ENCODE results near the gene ART5. TPM values are rescaled to one million over a fixed set of nuclear protein-coding genes. Genes with fewer than 3 reads are reported as not detected.

Gene ART5
- total RNA-seq, 1 experiment from 2014 or later: not detected

GRCh38 chr11:3632070-3632660, 9.6 kb downstream of the ART5 start:
- H3K27ac ChIP-seq (ENCODE audit: low read depth, low read length, poor library complexity, severe bottlenecking): no peak overlapping the region
- no peaks in the 10 kb centered on the region for H3K9me3 ChIP-seq (ENCODE audit: low read depth, low read length, poor library complexity, severe bottlenecking)
- intact Hi-C loops (cut with micrococcal nuclease; ENCODE audit: unreplicated experiment): no loop called here
- no peak for DNase-seq (ENCODE audit: low spot score)
- ChIA-PET POLR2A (ENCODE audit: low non-redundant PET) (no interaction called here), CTCF (no interaction called here)
- no peak overlapping the region for H3K4me3 ChIP-seq (ENCODE audit: low read depth, low read length, poor library complexity, severe bottlenecking)
- no TSS peak for BruUV-seq (replicated peaks)
- H3K27me3 ChIP-seq (replicated peaks; ENCODE audit: insufficient read depth, low read depth, low read length, poor library complexity): no peaks in the 10 kb centered on the region
- TF ChIP-seq CTCF (conservative IDR thresholded peaks at IDR 0.05; ENCODE audit: low read depth, low read length): no peak
- TF ChIP-seq EZH2 (IDR thresholded peaks at IDR 0.05; ENCODE audit: borderline replicate concordance, low read depth, low read length, poor library complexity, severe bottlenecking): no peak
- H3K36me3 ChIP-seq (ENCODE audit: insufficient read depth, low read length, poor library complexity, severe bottlenecking): no peaks in the 10 kb centered on the region
- H3K4me1 ChIP-seq (ENCODE audit: insufficient read depth, low read length, poor library complexity, severe bottlenecking): no peaks in the 10 kb centered on the region

GRCh38 chr11:3631331-3631730, 10.5 kb downstream of the ART5 start:
- no peak overlapping the region for H3K4me3 ChIP-seq (ENCODE audit: low read depth, low read length, poor library complexity, severe bottlenecking)
- H3K27me3 ChIP-seq (replicated peaks; ENCODE audit: insufficient read depth, low read depth, low read length, poor library complexity): no peaks in the 10 kb centered on the region
- no peak overlapping the region for H3K27ac ChIP-seq (ENCODE audit: low read depth, low read length, poor library complexity, severe bottlenecking)
- no peaks in the 10 kb centered on the region for H3K36me3 ChIP-seq (ENCODE audit: insufficient read depth, low read length, poor library complexity, severe bottlenecking)
- POLR2A ChIA-PET (ENCODE audit: low non-redundant PET): no interaction called here
- CTCF ChIA-PET: no interaction called here
- no TSS peak for BruUV-seq (replicated peaks)
- intact Hi-C loops (cut with micrococcal nuclease; ENCODE audit: unreplicated experiment): no loop called here
- no peaks in the 10 kb centered on the region for H3K4me1 ChIP-seq (ENCODE audit: insufficient read depth, low read length, poor library complexity, severe bottlenecking)
- TF ChIP-seq CTCF (conservative IDR thresholded peaks at IDR 0.05; ENCODE audit: low read depth, low read length) (no peak), EZH2 (IDR thresholded peaks at IDR 0.05; ENCODE audit: borderline replicate concordance, low read depth, low read length, poor library complexity, severe bottlenecking) (no peak)
- H3K9me3 ChIP-seq (ENCODE audit: low read depth, low read length, poor library complexity, severe bottlenecking): no peaks in the 10 kb centered on the region
- no peak for DNase-seq (ENCODE audit: low spot score)

GRCh38 chr11:3627291-3627690, 14.5 kb downstream of the ART5 start:
- Histone ChIP-seq H3K4me1 (ENCODE audit: insufficient read depth, low read length, poor library complexity, severe bottlenecking) (no peaks in the 10 kb centered on the region), H3K9me3 (ENCODE audit: low read depth, low read length, poor library complexity, severe bottlenecking) (no peaks in the 10 kb centered on the region), H3K27me3 (replicated peaks; ENCODE audit: insufficient read depth, low read depth, low read length, poor library complexity) (no peaks in the 10 kb centered on the region), H3K27ac (ENCODE audit: low read depth, low read length, poor library complexity, severe bottlenecking) (no peak overlapping the region), H3K36me3 (ENCODE audit: insufficient read depth, low read length, poor library complexity, severe bottlenecking) (no peaks in the 10 kb centered on the region), H3K4me3 (ENCODE audit: low read depth, low read length, poor library complexity, severe bottlenecking) (no peak overlapping the region)
- CTCF ChIA-PET: no interaction called here
- TF ChIP-seq CTCF (conservative IDR thresholded peaks at IDR 0.05; ENCODE audit: low read depth, low read length): no peak
- no peak for TF ChIP-seq EZH2 (IDR thresholded peaks at IDR 0.05; ENCODE audit: borderline replicate concordance, low read depth, low read length, poor library complexity, severe bottlenecking)
- intact Hi-C loops (cut with micrococcal nuclease; ENCODE audit: unreplicated experiment): no loop called here
- no peak for DNase-seq (ENCODE audit: low spot score)
- POLR2A ChIA-PET (ENCODE audit: low non-redundant PET): no interaction called here
- BruUV-seq (replicated peaks): no TSS peak

Measured in A673 (cell line).